H1 (cell line): ENCODE data around the gene CST9L.
"Not testable (repeated sequence)": the region's sequence is repeated elsewhere in the genome, so short reads cannot be mapped to it uniquely, and the experiment has no call there.

Experiments
- CBX5 ChIP-seq: fragments of 300-800, 300-1000 bp; sonication (generic); IDR thresholded peaks from 2 replicates; pipeline ENCODE4 v1.7.1; 2016; ENCODE audit warnings: antibody characterized with exemption, low read length, low read depth
- CTCF ChIP-seq, 3 experiments: IDR thresholded peaks; 1 replicate in 2 of 3; 2 replicates in 1 of 3; pipeline versions ENCODE4 v1.5.1 to v1.6.1; 2011; ENCODE audit warnings: low read length in 3 of 3, mild to moderate bottlenecking in 3 of 3, inconsistent platforms in 2 of 3, low read depth in 1 of 3, moderate library complexity in 1 of 3; ENCODE audit not compliant: insufficient read depth in 1 of 3; ENCODE audit errors: control extremely low read depth in 1 of 3
- ZNF274 ChIP-seq: IDR thresholded peaks from 2 replicates; pipeline ENCODE4 v1.7.0; 2012; ENCODE audit warnings: low read length, borderline replicate concordance; ENCODE audit errors: extremely low read depth

- not testable (repeated sequence) for TF ChIP-seq CBX5, ZNF274
- peak in 1 of 3 experiments; percentile 5; a peak in 1 of 4 replicates for TF ChIP-seq CTCF (IDR thresholded peaks at IDR 0.05; ENCODE audit: control extremely low read depth in 1 of 3, insufficient read depth in 1 of 3, low read depth in 1 of 3, low read length in 3 of 3)
These were observed 13.5 kb upstream of the CST9L start for GRCh38 chr20:23581833-23582232.
